Calu3 (cell line): Measurements from ENCODE around the gene NDUFV2. TPM values are rescaled to one million over a fixed set of nuclear protein-coding genes. Genes with fewer than 3 reads are reported as not detected.
"Not testable (repeated sequence)": the region's sequence is repeated elsewhere in the genome, so short reads cannot be mapped to it uniquely, and the experiment has no call there.

Experiments
- BruUV-seq: library from RNA; stranded (reverse); fragments of 400-500 nt; replicated peaks from 2 replicates; lab custom pipeline; 2021; lab: Mats Ljungman, UMichigan
- CTCF ChIA-PET: fragments of 300-600 bp; sonication (Branson Sonifier 250); formaldehyde crosslinking; loops from one replicate; lab custom pipeline; 2022; ENCODE audit warnings: antibody characterized with exemption; lab: Charles Lee
- DNase-seq: peaks from one replicate; pipeline ENCODE4 v3.0.0; 2022
- H3K27ac Mint-ChIP-seq: one replicate; pipeline ENCODE4 v1.8.0; 2022; ENCODE audit warnings: mixed read lengths; ENCODE audit not compliant: unreplicated experiment
- H3K27me3 Mint-ChIP-seq: one replicate; pipeline ENCODE4 v1.8.0; 2022; ENCODE audit warnings: mixed read lengths; ENCODE audit not compliant: unreplicated experiment
- H3K36me3 Mint-ChIP-seq: one replicate; pipeline ENCODE4 v1.8.0; 2022; ENCODE audit warnings: mild to moderate bottlenecking, moderate library complexity, mixed read lengths; ENCODE audit not compliant: insufficient read depth, unreplicated experiment
- H3K4me1 Mint-ChIP-seq: one replicate; pipeline ENCODE4 v1.8.0; 2022; ENCODE audit warnings: mild to moderate bottlenecking, low read depth, mixed read lengths; ENCODE audit not compliant: unreplicated experiment
- H3K4me3 Mint-ChIP-seq: one replicate; pipeline ENCODE4 v1.8.0; 2022; ENCODE audit warnings: mild to moderate bottlenecking, low read depth, moderate library complexity, mixed read lengths; ENCODE audit not compliant: unreplicated experiment
- H3K9me3 Mint-ChIP-seq: one replicate; pipeline ENCODE4 v1.8.0; 2022; ENCODE audit warnings: low read depth, mixed read lengths; ENCODE audit not compliant: unreplicated experiment
- intact Hi-C: fragments of 100-400 bp; cut with micrococcal nuclease; formaldehyde crosslinking; loops from one replicate; pipeline ENCODE4 v1.10.0; 2022; ENCODE audit not compliant: unreplicated experiment
- total RNA-seq: library from RNA; stranded (reverse); gene quantifications from 2 replicates; pipeline ENCODE4 v1.2.3, GENCODE V29; 2022
- TF ChIP-seq, protein P1 (sequence below): fragments of 200-600 bp; IDR thresholded peaks from one replicate; pipeline ENCODE4 v1.8.0; 2022; ENCODE audit warnings: antibody characterized with exemption; ENCODE audit not compliant: unreplicated experiment

NDUFV2 gene
- total RNA-seq, 1 experiment from 2014 or later = 199 TPM

DNA sequence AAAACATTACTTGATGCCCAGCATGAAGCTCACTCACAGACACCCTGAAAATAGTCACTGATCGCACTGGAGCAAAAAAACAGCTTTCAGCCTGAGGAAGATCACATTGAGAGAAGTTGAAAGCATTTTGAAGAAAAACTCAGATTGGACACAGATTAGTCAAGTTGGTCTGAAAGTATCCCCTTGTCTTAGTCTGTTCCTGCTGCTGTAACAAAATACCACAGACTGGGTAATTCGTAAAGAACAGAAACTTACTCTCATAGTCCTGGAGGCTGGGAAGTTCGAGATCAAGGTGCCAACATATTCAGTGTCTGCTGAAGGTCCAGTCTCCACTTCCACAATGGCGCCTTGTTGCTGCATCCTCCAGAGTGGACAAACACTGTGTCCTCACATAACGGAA lies 14.2 kb upstream of the NDUFV2 start:
- CTCF ChIA-PET = no interaction called here
- intact Hi-C loops = no loop called here
- no TSS peak for BruUV-seq
- DNase-seq = no peak
- H3K36me3 Mint-ChIP-seq = peaks cover 6% of the 10 kb centered on the region
- no peaks in the 10 kb centered on the region for H3K9me3 Mint-ChIP-seq
- no peak overlapping the region for H3K27ac Mint-ChIP-seq
- H3K27me3 Mint-ChIP-seq = no peaks in the 10 kb centered on the region
- no peak overlapping the region for H3K4me3 Mint-ChIP-seq
- peaks cover 9% of the 10 kb centered on the region for H3K4me1 Mint-ChIP-seq
- TF ChIP-seq, protein P1, sequence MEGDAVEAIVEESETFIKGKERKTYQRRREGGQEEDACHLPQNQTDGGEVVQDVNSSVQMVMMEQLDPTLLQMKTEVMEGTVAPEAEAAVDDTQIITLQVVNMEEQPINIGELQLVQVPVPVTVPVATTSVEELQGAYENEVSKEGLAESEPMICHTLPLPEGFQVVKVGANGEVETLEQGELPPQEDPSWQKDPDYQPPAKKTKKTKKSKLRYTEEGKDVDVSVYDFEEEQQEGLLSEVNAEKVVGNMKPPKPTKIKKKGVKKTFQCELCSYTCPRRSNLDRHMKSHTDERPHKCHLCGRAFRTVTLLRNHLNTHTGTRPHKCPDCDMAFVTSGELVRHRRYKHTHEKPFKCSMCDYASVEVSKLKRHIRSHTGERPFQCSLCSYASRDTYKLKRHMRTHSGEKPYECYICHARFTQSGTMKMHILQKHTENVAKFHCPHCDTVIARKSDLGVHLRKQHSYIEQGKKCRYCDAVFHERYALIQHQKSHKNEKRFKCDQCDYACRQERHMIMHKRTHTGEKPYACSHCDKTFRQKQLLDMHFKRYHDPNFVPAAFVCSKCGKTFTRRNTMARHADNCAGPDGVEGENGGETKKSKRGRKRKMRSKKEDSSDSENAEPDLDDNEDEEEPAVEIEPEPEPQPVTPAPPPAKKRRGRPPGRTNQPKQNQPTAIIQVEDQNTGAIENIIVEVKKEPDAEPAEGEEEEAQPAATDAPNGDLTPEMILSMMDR = no peak

DNA sequence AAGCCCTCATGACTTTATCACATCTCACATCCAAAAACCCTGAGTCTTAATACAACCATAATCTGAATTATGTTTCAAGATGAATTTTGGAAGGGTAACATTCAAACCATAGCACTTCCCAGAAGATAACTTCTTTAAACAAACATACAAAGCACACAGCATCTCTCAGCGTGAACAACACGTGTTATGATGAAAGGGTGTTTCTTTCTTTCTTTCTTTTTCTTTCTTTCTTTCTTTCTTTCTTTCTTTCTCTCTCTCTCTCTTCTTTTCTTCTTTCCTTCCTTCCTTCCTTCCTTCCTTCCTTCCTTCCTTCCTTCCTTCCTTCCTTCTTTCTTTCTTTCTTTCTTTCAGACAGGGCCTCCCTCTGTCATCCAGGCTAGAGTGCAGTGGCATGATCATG lies 13.8 kb upstream of the NDUFV2 start:
- BruUV-seq, H3K9me3 Mint-ChIP-seq, DNase-seq, H3K27me3 Mint-ChIP-seq, intact Hi-C loops, CTCF ChIA-PET, H3K36me3 Mint-ChIP-seq, H3K27ac Mint-ChIP-seq, H3K4me3 Mint-ChIP-seq: not testable (repeated sequence)
- H3K4me1 Mint-ChIP-seq = peaks cover 14% of the 10 kb centered on the region

DNA sequence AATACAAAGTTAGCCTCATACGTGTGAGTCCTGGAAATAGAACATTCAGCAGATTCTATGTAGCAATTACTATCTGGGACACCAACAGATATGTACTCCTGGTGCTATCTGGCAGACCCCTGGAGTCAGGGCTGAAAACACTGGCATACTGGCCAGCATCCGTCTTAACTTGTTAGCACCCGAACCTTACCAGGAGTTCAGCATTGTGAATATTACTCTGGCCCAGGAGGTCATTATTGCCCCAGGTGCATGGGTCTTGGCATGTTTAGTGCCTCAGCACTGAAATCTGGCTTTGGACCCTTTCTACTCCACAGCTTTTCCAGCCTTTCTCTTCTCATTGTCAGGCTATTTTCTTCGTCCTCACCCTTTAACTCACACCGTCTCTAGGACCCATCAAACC lies 11.9 kb upstream of the NDUFV2 start:
- CTCF ChIA-PET = no interaction called here
- no TSS peak for BruUV-seq
- Mint-ChIP-seq H3K27me3 (no peaks in the 10 kb centered on the region), H3K9me3 (no peaks in the 10 kb centered on the region), H3K27ac (no peak overlapping the region), H3K36me3 (peaks cover 13% of the 10 kb centered on the region), H3K4me3 (no peak overlapping the region), H3K4me1 (peaks cover 32% of the 10 kb centered on the region)
- TF ChIP-seq, protein P1 = no peak
- intact Hi-C loops = no loop called here
- no peak for DNase-seq

DNA sequence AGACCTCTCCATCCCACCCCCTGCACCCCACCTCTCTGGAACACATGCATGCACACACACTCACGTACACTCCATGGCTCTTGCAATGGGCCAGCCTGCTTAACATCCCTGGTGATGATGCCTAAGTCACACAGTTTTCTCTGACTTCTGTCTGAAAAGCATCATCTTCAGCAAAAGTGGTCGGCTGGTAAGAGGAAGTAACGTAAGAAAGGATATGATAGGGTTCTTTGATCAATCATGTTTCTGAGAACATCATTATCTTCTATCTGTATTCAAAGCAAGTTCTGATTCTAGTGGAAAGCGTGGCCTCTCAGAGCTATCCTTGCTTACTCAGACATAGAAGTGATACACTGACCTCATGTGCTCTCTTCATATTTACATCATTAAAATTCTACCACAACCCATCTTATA lies 11.4 kb upstream of the NDUFV2 start:
- H3K27me3 Mint-ChIP-seq = no peaks in the 10 kb centered on the region
- H3K4me1 Mint-ChIP-seq = peaks cover 37% of the 10 kb centered on the region
- no TSS peak for BruUV-seq
- TF ChIP-seq, protein P1 = no peak
- intact Hi-C loops = no loop called here
- no peak overlapping the region for H3K27ac Mint-ChIP-seq
- no peak overlapping the region for H3K4me3 Mint-ChIP-seq
- peaks cover 13% of the 10 kb centered on the region for H3K36me3 Mint-ChIP-seq
- no peaks in the 10 kb centered on the region for H3K9me3 Mint-ChIP-seq
- CTCF ChIA-PET = interaction anchor here (0.7 kb wide), 1 partner anchor 123 kb away, joined by 3 read pairs; no protein-coding TSS in a partner anchor
- DNase-seq = no peak

DNA sequence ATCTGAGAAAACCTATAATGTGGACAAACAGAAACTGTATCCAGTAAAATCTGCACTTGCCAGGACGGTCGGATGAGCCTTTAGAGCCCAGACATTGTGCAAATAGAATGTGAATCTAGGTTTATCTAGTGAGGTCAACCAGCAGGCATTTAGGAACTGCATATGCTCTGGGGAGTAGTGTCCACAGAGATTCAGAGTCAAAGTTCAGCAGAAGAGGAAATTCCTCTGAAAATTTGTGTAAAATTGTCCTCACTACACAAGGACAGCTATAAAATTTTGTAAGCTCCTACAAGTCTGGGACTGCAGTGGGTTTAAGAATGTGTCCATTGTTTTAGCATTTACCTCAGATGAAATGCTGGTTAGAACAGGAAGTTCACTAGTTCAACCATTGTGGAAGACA lies 9.8 kb upstream of the NDUFV2 start:
- CTCF ChIA-PET = interaction anchor here (0.7 to 1.4 kb wide), 2 partner anchors 9 to 414 kb away, joined by 4 to 9 read pairs; partner anchors contain the start of gene NDUFV2
- H3K36me3 Mint-ChIP-seq = peaks cover 13% of the 10 kb centered on the region
- peaks cover 38% of the 10 kb centered on the region for H3K4me1 Mint-ChIP-seq
- H3K27ac Mint-ChIP-seq = no peak overlapping the region
- intact Hi-C loops = no loop called here
- no peak overlapping the region for H3K4me3 Mint-ChIP-seq
- no peak for DNase-seq
- BruUV-seq = no TSS peak
- TF ChIP-seq, protein P1 = no peak
- no peaks in the 10 kb centered on the region for H3K27me3 Mint-ChIP-seq
- no peaks in the 10 kb centered on the region for H3K9me3 Mint-ChIP-seq

DNA sequence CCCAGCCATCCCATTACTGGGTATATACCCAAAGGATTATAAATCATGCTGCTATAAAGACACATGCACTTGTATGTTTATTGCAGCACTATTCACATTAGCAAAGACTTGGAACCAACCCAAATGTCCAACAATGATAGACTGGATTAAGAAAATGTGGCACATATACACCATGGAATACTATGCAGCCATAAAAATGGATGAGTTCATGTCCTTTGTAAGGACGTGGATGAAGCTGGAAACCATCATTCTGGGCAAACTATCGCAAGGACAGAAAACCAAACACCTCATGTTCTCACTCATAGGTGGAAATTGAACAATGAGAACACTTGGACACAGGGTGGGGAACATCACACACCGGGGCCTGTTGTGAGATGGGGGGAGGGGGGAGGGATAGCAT lies 9.4 kb upstream of the NDUFV2 start:
- H3K9me3 Mint-ChIP-seq, H3K4me3 Mint-ChIP-seq, H3K27me3 Mint-ChIP-seq, DNase-seq, intact Hi-C loops, H3K27ac Mint-ChIP-seq, BruUV-seq: not testable (repeated sequence)
- H3K4me1 Mint-ChIP-seq = peaks cover 38% of the 10 kb centered on the region
- CTCF ChIA-PET = interaction anchor here (0.7 to 1.4 kb wide), 2 partner anchors 9 to 18 kb away, joined by 3 to 4 read pairs; partner anchors contain the start of gene NDUFV2
- peaks cover 13% of the 10 kb centered on the region for H3K36me3 Mint-ChIP-seq
